ENCODE data around the gene PINLYP. TPM values are rescaled to one million over a fixed set of nuclear protein-coding genes. Genes with fewer than 3 reads are reported as not detected.

Gene PINLYP
- total RNA-seq, 1 donor from 2014 or later: 6.8 TPM

- no peak within 1 kb of the TSS for H3K4me3 ChIP-seq (ENCODE audit: low read length in 3 of 3)
- H3K27me3 ChIP-seq (ENCODE audit: control insufficient read depth in 3 of 3, insufficient read depth in 3 of 3, low read length in 3 of 3): no peaks in the 10 kb centered on the region
- no peak within 1 kb of the TSS for H3K27ac ChIP-seq (ENCODE audit: low read depth, low read length)
- no peaks in the 10 kb centered on the region for H3K9me3 ChIP-seq (ENCODE audit: control insufficient read depth in 3 of 3, low read length in 3 of 3)
- H3K4me1 ChIP-seq (ENCODE audit: control insufficient read depth in 3 of 3, insufficient read depth in 3 of 3, low read length in 3 of 3): peaks cover 0 to 3% (median 0%) of the 10 kb centered on the region in 3 donors
- H3K9ac ChIP-seq (ENCODE audit: low read depth in 1 of 3, low read length in 3 of 3): no peak within 1 kb of the TSS
- H3K36me3 ChIP-seq (ENCODE audit: control insufficient read depth in 3 of 3, insufficient read depth in 3 of 3, low read length in 3 of 3): peaks cover 16 to 25% (median 20%) of the 10 kb centered on the region in 3 donors
Observed at GRCh38 chr19:43611788-43612187, 36.2 kb downstream of the PINLYP start, which contains the start of gene SRRM5. SRRM5 (plus strand) TSS chr19:43612088; CDS start chr19:43612122, 34 bp downstream.

GRCh38 chr19:43612374-43612773 lies 36.8 kb downstream of the PINLYP start:
- Histone ChIP-seq H3K27me3 (ENCODE audit: control insufficient read depth in 3 of 3, insufficient read depth in 3 of 3, low read length in 3 of 3) (no peaks in the 10 kb centered on the region), H3K36me3 (ENCODE audit: control insufficient read depth in 3 of 3, insufficient read depth in 3 of 3, low read length in 3 of 3) (peaks cover 13 to 25% (median 17%) of the 10 kb centered on the region in 3 donors), H3K27ac (ENCODE audit: low read depth, low read length) (no peak overlapping the region), H3K9me3 (ENCODE audit: control insufficient read depth in 3 of 3, low read length in 3 of 3) (no peaks in the 10 kb centered on the region), H3K9ac (ENCODE audit: low read depth in 1 of 3, low read length in 3 of 3) (no peak overlapping the region), H3K4me3 (ENCODE audit: low read length in 3 of 3) (no peak overlapping the region), H3K4me1 (ENCODE audit: control insufficient read depth in 3 of 3, insufficient read depth in 3 of 3, low read length in 3 of 3) (no peaks in the 10 kb centered on the region)

GRCh38 chr19:43616306-43616705 lies 40.7 kb downstream of the PINLYP start:
- Histone ChIP-seq H3K4me3 (ENCODE audit: low read length in 3 of 3) (no peak overlapping the region), H3K27me3 (ENCODE audit: control insufficient read depth in 3 of 3, insufficient read depth in 3 of 3, low read length in 3 of 3) (no peaks in the 10 kb centered on the region), H3K36me3 (ENCODE audit: control insufficient read depth in 3 of 3, insufficient read depth in 3 of 3, low read length in 3 of 3) (peaks cover 13 to 21% (median 16%) of the 10 kb centered on the region in 3 donors), H3K27ac (ENCODE audit: low read depth, low read length) (no peak overlapping the region), H3K4me1 (ENCODE audit: control insufficient read depth in 3 of 3, insufficient read depth in 3 of 3, low read length in 3 of 3) (peaks cover 6 to 19% (median 13%) of the 10 kb centered on the region in 3 donors), H3K9me3 (ENCODE audit: control insufficient read depth in 3 of 3, low read length in 3 of 3) (no peaks in the 10 kb centered on the region), H3K9ac (ENCODE audit: low read depth in 1 of 3, low read length in 3 of 3) (no peak overlapping the region)

GRCh38 chr19:43616954-43617353 lies 41.4 kb downstream of the PINLYP start:
- H3K4me1 ChIP-seq (ENCODE audit: control insufficient read depth in 3 of 3, insufficient read depth in 3 of 3, low read length in 3 of 3): peaks cover 6 to 19% (median 13%) of the 10 kb centered on the region in 3 donors
- H3K36me3 ChIP-seq (ENCODE audit: control insufficient read depth in 3 of 3, insufficient read depth in 3 of 3, low read length in 3 of 3): peaks cover 11 to 19% (median 13%) of the 10 kb centered on the region in 3 donors
- no peak overlapping the region for H3K27ac ChIP-seq (ENCODE audit: low read depth, low read length)
- H3K9ac ChIP-seq (ENCODE audit: low read depth in 1 of 3, low read length in 3 of 3): no peak overlapping the region
- no peaks in the 10 kb centered on the region for H3K9me3 ChIP-seq (ENCODE audit: control insufficient read depth in 3 of 3, low read length in 3 of 3)
- no peak overlapping the region for H3K4me3 ChIP-seq (ENCODE audit: low read length in 3 of 3)
- H3K27me3 ChIP-seq (ENCODE audit: control insufficient read depth in 3 of 3, insufficient read depth in 3 of 3, low read length in 3 of 3): no peaks in the 10 kb centered on the region

- peak overlapping the region; percentile 77 to 98 (median 92) for H3K9ac ChIP-seq (ENCODE audit: low read depth in 1 of 3, low read length in 3 of 3)
- H3K36me3 ChIP-seq (ENCODE audit: control insufficient read depth in 3 of 3, insufficient read depth in 3 of 3, low read length in 3 of 3): peaks cover 3 to 4% (median 4%) of the 10 kb centered on the region in 3 donors
- peak overlapping the region; percentile 90 to 100 (median 99) for H3K4me3 ChIP-seq (ENCODE audit: low read length in 3 of 3)
Observed at GRCh38 chr19:43618921-43619261, 43.3 kb downstream of the PINLYP start.

GRCh38 chr19:43619262-43620060 lies 43.9 kb downstream of the PINLYP start, which contains the start of gene ZNF428:
ZNF428 (minus strand) TSS chr19:43619629; CDS start chr19:43614304, 5,325 bp downstream.
- H3K4me1 ChIP-seq (ENCODE audit: control insufficient read depth in 3 of 3, insufficient read depth in 3 of 3, low read length in 3 of 3): peaks cover 6 to 19% (median 13%) of the 10 kb centered on the region in 3 donors
- H3K9me3 ChIP-seq (ENCODE audit: control insufficient read depth in 3 of 3, low read length in 3 of 3): no peaks in the 10 kb centered on the region
- no peaks in the 10 kb centered on the region for H3K27me3 ChIP-seq (ENCODE audit: control insufficient read depth in 3 of 3, insufficient read depth in 3 of 3, low read length in 3 of 3)
- peak within 1 kb of the TSS; percentile 90 to 100 (median 99) for H3K4me3 ChIP-seq (ENCODE audit: low read length in 3 of 3)
- peak within 1 kb of the TSS; percentile 77 to 98 (median 92) for H3K9ac ChIP-seq (ENCODE audit: low read depth in 1 of 3, low read length in 3 of 3)
- H3K36me3 ChIP-seq (ENCODE audit: control insufficient read depth in 3 of 3, insufficient read depth in 3 of 3, low read length in 3 of 3): peaks cover 0 to 3% (median 0%) of the 10 kb centered on the region in 3 donors
- peak within 1 kb of the TSS; percentile 87 for H3K27ac ChIP-seq (ENCODE audit: low read depth, low read length)

More at GRCh38 chr19:43618921-43619261, 43.3 kb downstream of the PINLYP start:
- H3K27me3 ChIP-seq (ENCODE audit: control insufficient read depth in 3 of 3, insufficient read depth in 3 of 3, low read length in 3 of 3): no peaks in the 10 kb centered on the region
- peaks cover 6 to 19% (median 13%) of the 10 kb centered on the region in 3 donors for H3K4me1 ChIP-seq (ENCODE audit: control insufficient read depth in 3 of 3, insufficient read depth in 3 of 3, low read length in 3 of 3)
- H3K9me3 ChIP-seq (ENCODE audit: control insufficient read depth in 3 of 3, low read length in 3 of 3): no peaks in the 10 kb centered on the region
- peak overlapping the region; percentile 87 for H3K27ac ChIP-seq (ENCODE audit: low read depth, low read length)

- Histone ChIP-seq H3K27ac (ENCODE audit: low read depth, low read length) (peak overlapping the region; percentile 87), H3K4me1 (ENCODE audit: control insufficient read depth in 3 of 3, insufficient read depth in 3 of 3, low read length in 3 of 3) (peaks cover 6 to 19% (median 13%) of the 10 kb centered on the region in 3 donors), H3K27me3 (ENCODE audit: control insufficient read depth in 3 of 3, insufficient read depth in 3 of 3, low read length in 3 of 3) (no peaks in the 10 kb centered on the region), H3K4me3 (ENCODE audit: low read length in 3 of 3) (peak overlapping the region; percentile 90 to 100 (median 99)), H3K36me3 (ENCODE audit: control insufficient read depth in 3 of 3, insufficient read depth in 3 of 3, low read length in 3 of 3) (peaks cover 0 to 3% (median 0%) of the 10 kb centered on the region in 3 donors), H3K9me3 (ENCODE audit: control insufficient read depth in 3 of 3, low read length in 3 of 3) (no peaks in the 10 kb centered on the region), H3K9ac (ENCODE audit: low read depth in 1 of 3, low read length in 3 of 3) (peak overlapping the region; percentile 77 to 98 (median 92))
Observed at GRCh38 chr19:43620061-43621001, 44.7 kb downstream of the PINLYP start.

- Histone ChIP-seq H3K9me3 (ENCODE audit: control insufficient read depth in 3 of 3, low read length in 3 of 3) (no peaks in the 10 kb centered on the region), H3K4me1 (ENCODE audit: control insufficient read depth in 3 of 3, insufficient read depth in 3 of 3, low read length in 3 of 3) (peaks cover 6 to 19% (median 13%) of the 10 kb centered on the region in 3 donors), H3K27me3 (ENCODE audit: control insufficient read depth in 3 of 3, insufficient read depth in 3 of 3, low read length in 3 of 3) (peaks cover 3 to 5% (median 5%) of the 10 kb centered on the region in 3 donors), H3K36me3 (ENCODE audit: control insufficient read depth in 3 of 3, insufficient read depth in 3 of 3, low read length in 3 of 3) (peaks cover 0 to 3% (median 0%) of the 10 kb centered on the region in 3 donors), H3K9ac (ENCODE audit: low read depth in 1 of 3, low read length in 3 of 3) (no peak overlapping the region), H3K27ac (ENCODE audit: low read depth, low read length) (no peak overlapping the region), H3K4me3 (ENCODE audit: low read length in 3 of 3) (no peak overlapping the region)
Observed at GRCh38 chr19:43622070-43622469, 46.5 kb downstream of the PINLYP start.

- Histone ChIP-seq H3K9me3 (ENCODE audit: control insufficient read depth in 3 of 3, low read length in 3 of 3) (no peaks in the 10 kb centered on the region), H3K4me3 (ENCODE audit: low read length in 3 of 3) (no peak overlapping the region), H3K27me3 (ENCODE audit: control insufficient read depth in 3 of 3, insufficient read depth in 3 of 3, low read length in 3 of 3) (peaks cover 3 to 5% (median 5%) of the 10 kb centered on the region in 3 donors), H3K4me1 (ENCODE audit: control insufficient read depth in 3 of 3, insufficient read depth in 3 of 3, low read length in 3 of 3) (peaks cover 6 to 19% (median 13%) of the 10 kb centered on the region in 3 donors), H3K9ac (ENCODE audit: low read depth in 1 of 3, low read length in 3 of 3) (no peak overlapping the region), H3K36me3 (ENCODE audit: control insufficient read depth in 3 of 3, insufficient read depth in 3 of 3, low read length in 3 of 3) (peaks cover 0 to 3% (median 0%) of the 10 kb centered on the region in 3 donors), H3K27ac (ENCODE audit: low read depth, low read length) (no peak overlapping the region)
Observed at GRCh38 chr19:43622956-43623355, 47.4 kb downstream of the PINLYP start.
